CD4-positive, alpha-beta T cell treated with Interleukin-6 for 4 hours (primary cell): Measurements from ENCODE around the gene EPS8L1.
A peak's percentile ranks its signal among the peaks of the same experiment; 100 is the strongest.
"Not testable (repeated sequence)": the region's sequence is repeated elsewhere in the genome, so short reads cannot be mapped to it uniquely, and the experiment has no call there.

Source experiments
- DNase-seq: peaks from one replicate; pipeline ENCODE4 v3.0.0-alpha.2; 2020; ENCODE audit warnings: mixed read lengths

The EPS8L1 gene

DNA sequence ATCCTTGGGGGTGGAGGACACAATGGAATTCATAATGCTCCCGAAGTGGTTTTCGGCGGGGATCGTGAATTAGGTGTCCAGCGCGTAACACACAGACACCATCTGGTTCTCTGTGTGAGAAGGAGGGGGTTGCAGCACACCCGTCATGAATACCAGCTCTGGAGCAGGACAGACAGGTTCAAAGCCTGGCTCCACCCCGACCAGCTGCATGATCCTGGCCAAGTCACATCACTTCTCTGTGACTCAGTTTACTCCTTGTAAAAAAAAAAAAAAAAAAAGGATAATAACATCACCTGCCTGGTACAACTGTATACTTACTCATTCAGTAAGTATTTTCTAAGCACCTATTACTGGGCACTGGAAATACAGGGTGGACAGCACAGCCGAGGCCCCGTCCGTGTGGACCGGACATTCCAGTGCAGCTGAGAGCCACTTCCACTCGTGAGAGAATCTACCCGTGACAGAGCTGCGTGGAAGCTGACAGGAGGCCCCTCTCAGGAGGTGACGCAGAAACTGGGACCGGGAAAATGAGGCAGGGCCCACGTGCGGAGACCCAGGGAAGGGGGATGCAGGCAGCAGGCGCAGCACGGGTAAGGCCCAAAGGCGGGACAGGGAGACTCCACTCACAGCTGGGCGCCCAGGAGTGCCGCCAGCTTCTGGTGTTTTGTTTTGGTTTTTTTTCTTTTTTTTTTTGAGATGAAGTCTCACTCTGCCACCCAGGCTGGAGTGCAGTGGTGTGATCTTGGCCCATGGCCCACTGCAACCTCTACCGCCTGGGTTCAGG is 24.7 kb upstream of the EPS8L1 start:
- no peak for DNase-seq

DNA sequence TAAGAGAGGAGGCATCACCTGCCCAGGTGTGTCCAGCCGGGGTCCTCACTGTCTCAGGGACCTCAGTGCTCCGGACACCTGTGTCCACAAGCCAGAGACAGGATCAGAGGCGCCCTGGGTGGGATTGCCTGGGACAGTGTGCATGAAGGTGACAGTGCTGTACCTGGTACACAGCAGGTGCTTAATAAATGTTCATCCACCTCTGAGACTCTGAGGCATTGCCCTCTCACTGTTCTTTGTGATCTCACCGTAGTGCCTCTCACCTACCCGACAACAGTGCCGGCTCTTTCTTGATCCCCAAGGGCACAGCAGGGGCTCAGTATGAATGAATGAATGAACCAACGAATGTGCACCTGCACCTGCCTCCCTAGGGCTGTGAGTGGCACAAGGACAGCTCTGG is 21.9 kb upstream of the EPS8L1 start:
- DNase-seq = no peak

DNA sequence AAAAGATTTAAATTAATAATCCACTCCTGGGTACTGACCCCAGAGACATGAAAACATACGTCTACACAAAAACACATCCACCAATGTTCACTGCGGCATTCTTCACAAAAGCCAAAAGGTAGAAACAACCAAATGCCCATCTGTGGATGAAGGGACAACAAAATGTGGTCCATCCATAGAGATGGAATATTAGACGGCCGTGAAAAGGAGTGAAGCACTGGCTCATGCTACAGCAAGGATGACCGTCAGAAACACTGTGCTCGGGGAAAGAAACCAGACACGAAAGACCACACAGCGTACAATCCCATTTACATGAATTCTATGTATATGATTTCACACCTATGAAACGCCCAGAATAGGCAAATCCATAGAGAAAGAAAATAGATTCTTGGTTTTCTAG is 18.8 kb upstream of the EPS8L1 start:
- DNase-seq = no peak

DNA sequence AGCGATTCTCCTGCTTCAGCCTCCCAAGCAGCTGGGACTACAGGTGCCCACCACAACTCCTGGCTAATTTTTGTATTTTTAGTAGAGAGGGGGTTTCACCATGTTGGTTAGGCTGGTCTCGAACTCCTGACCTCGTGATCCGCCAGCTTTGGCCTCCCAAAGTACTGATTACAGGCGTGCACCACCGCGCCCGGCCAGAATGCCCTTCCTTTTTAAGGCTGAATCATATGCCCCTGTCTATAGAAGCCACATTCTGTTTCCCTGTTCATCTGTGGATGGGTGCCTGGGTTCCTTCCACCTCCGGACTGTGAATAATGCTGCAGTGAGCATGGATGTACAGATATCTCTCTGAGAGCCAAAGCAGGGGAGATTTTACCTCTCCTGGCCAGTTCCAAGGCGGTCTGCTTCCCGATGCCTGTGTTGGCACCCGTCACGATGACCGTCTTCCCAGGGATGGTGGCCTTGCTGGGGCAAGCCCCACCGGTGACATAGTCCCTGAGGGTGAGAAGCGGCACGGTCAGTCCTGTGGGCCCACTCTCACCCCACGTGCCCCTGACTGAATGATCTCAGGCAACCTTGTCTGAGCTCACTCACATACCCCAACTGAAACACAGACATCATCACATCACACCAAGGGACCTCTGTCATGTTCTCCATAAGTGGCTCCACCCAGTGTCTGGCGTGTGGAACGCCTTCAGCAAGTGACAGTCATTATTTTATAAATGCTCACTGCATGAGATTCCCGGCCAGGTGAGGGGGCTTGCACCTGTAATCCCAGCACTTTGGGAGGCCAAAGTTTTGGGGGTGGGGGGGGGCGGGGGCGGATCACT is 16.7 kb upstream of the EPS8L1 start:
- no peak for DNase-seq

DNA sequence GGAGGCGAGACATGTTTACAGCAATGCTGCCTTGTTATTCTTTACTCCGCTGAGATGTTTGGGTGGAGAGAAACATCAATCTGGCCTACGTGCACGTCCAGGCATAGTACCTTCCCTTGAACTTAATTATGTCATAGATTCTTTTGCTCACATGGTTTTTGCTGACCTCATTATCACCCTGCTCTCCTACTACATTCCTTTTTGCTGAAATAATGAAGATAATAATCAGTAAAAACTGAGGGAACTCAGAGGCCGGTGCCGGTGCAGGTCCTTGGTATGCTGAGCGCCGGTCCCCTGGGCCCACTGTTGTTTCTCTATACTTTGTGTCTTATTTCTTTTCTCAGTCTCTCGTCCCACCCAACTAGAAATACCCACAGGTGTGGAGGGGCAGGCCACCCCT is 15.4 kb upstream of the EPS8L1 start:
- DNase-seq = not testable (repeated sequence)

DNA sequence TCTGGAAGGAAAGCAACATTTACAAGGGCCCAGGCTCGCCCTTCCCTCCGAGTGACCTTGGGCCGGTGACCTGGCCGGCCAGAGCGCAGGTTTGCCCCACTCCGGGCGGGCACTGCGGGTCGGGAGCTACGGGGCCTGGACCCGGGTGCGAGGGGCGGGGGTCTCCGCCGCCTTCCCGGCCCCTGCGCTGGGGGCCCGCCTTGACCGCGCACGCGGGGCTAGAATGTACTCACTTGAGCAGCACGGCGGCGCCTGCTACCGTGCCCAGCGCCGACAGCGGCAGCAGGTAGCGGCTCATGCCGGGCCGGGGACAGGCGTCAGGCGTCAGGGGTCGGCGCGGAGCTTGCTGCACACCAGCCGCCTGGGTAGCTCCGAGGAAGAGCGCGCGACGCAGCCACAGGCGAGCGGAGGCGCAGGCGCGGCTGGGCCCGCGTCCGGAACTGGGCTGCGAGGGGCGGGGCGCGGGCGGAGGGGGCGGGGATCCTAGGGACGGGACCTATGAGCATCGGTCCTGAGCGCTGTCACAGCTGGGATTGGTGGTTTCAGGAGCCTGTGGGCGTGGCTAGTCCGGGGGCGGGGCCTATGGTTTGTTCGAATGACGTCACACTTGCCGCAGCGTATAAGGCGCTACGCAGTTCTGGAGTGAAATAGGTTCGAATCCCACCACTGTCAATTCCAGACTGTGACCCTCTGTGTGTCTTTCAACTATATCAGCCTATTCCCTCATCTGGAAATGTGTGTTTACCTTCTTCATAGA is 12.8 kb upstream of the EPS8L1 start, which contains the start of gene RDH13:
TSS of gene RDH13 (minus strand) at position 414 of the 757 bp plus-strand sequence. CDS start at position 298, 116 bp downstream.
- peak; percentile 94 for DNase-seq

DNA sequence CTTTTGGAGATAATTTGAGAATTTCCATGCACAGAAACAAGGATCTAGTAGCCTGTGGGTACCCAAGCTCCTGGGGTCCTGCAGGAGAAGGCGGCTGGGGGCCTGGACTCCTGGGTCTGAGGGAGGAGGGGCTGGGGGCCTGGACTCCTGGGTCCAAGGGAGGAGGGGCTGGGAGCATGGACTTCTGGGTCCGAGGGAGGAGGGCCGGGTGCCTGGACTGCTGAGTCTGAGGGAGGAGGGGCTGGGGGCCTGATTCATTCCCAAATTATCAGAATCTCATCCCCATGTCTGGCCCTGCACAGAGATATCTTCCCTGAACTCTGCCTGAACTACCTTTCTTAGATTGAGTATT is 12.2 kb upstream of the EPS8L1 start:
- DNase-seq = no peak

DNA sequence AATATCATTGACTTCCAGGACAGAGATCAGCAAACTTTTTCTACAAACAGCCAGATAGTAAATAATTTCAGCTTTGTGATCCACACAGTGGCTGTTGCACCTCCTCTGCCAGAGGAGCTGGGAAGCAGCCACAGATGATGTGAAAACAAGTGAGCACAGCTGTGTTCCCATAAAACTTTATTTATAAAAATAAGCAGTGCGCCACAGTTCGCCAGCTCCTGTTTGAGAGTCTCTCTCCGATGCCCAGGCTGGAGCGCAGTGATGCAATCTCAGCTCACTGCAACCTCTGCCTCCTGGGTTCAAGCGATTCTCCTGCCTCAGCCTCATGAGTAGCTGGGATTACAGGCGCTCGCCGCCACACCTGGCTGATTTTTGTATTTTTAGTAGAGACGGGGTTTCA is 10.2 kb upstream of the EPS8L1 start:
- not testable (repeated sequence) for DNase-seq

DNA sequence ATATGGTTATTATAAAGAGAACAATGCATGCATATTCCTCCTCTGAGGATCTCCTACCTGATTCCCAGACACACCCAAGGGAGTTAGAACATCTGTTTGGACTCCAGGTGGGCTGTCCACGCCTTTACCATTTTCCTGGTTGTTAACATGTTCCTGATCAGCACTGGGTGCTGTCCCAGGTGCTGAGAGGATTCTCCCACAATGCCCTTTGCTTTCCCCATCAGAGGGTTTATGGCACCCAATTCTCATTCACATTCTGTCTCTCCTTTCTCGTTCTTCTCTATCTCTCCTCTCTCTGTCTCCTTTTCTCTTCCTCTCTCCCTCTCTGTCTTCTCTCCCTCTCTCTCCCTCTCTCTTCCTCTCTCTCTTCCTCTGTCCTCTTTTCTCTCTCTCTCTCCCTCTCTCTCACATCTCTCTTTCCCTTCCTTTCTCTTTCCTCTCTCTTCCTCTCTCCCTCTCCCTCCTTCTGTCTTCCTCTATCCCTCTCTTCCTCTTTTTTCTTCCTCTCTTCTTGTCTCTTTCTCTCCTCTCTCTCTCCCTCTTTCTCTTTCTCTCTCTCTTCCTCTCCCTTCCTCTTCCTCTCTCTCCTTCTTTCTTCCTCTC is 9.5 kb upstream of the EPS8L1 start:
- no peak for DNase-seq

DNA sequence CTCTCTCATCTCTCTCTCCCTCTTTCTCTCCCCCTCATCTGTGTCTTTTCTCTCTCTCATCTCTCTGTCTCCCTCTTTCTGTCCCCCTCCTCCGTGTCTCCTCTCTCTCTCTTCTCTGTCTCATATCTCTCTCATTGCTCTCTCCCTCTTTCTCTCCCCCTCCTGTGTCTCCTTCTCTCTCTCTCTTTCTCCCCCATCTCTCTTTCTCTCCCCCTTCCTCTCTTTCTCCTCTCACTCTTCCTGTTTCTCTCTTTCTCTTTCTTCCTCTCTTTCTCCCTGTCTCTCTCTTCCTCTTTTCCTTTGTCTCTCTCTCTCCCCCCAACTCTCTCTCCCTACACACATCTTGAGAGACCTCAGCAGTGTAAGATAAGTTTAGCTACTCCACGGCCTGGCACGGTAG is 7.8 kb upstream of the EPS8L1 start:
- no peak for DNase-seq

DNA sequence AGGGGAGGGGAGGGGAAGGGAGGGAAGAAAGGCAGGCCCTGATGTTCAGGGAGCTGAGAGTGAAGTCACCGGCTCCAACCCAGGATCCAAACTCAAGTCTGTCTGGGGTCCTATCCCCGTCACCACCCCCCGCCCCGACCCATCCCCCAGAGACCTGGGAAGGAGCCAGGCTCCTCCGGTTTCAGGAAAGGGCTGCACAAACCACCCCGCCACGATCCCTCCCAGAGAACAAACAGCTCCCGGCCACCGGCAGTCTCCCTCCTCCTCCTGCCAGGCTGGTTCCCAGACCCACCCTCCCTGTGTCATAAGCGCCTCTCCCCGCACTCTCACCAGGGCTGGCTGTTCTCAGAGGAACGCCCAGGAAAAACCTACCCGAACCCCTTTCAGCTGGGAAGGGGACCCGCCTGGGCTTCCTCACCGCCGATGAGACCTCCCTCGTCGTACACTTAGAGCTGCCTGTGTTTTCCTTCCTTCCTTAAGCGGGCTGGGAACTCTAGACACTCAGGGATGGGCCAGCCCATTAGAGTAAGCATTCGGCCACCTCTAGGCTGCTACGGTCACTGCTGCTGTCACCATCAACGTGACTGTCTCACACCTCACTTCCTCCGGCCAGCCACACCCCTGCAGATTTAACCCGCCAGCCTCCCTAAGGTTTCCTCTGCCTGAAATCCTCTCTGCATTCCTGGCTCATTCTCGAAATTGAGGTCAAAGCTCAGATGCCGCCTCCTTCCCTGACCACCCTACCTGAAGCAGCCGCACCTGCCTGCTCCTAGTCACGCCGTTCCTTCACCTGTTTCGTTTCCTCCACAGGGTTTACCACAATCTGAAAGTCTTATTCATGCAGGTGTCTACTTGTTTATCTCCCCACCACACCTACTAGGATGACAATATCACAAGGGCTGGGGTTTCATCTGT is 6.5 kb upstream of the EPS8L1 start:
- DNase-seq = no peak

DNA sequence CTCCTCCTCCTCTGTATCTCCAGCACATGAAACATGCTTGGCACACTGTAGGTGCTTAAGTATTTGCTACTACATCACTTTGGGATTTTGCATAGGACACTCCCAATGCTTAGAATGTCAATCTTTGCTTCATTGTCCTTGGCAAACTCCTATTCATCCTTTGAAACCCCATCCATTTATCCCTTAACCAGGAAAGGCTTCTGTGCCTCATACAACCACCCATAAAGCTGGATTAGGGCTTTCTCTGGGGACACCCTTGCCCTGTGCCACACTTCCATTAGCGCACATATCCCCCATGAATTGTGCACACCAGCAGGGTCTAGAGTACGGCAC is 5.8 kb upstream of the EPS8L1 start:
- DNase-seq = no peak

DNA sequence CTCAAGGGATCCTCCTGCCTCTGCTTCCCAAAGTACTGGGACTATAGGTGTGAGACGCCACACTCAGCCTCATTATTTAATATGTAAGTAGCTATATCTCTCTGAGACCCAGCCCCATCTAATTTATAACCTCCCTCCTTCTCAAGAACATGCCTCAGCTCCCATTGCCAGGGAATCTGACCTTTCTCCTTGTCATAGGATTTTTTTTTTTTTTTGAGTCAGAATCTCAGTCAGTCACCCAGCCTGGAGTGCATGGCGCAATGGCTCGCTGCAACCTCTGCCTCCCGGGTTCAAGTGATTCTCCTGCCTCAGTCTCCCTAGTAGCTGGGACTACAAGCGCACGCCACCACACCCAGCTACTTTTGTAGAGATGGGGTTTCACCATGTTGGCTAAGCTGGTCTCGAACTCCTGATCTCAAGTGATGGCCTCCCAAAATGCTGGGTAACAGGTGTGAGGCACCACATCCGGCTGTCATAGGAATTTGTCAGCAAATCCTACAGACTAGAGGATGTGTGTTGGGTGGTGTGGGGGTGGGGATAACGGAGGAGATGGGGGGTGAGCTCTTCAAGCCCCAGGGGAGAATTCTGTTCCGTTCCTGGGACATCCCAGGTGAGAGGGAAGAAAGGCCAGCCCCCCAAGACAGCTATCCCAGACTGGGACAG is 5.1 kb upstream of the EPS8L1 start:
- DNase-seq = no peak

DNA sequence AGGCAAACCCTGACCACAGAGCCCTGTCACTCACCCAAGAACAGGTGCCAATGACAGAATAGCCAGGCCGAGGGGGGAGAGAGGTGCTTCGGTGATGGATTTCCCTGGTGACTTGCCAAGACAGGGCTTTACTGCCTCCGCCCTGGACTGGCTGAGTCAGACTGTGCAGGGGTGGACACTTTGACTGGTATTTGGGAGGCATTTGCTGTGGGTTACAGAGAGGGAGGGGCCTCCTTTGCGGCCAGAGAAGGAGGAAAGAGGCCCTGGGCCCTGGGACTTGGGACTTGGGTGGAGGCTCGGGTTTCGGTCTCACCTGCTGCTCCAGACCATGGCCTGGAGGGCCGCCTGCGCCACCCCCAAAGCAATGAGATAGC is 4.6 kb upstream of the EPS8L1 start:
- no peak for DNase-seq

DNA sequence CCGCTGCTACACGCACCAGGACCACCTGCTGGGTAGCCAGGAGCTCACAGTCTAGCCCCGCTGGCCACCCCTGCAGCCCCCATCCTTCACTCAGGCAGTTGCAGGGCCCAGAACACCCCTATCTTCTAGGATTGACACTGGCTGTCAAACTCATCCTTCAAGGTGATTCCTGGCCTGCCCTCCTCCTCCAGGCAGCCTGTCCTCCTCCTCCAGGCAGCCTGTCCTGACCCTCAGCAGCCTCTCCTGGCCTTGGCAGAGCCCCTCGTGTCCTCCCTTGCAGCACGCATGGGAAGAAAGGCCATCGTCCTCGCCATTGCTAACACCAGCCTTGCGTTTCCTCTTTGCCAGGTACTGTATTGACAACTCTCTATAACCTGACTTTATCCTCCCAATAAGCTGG is 3.8 kb upstream of the EPS8L1 start:
- DNase-seq = no peak

DNA sequence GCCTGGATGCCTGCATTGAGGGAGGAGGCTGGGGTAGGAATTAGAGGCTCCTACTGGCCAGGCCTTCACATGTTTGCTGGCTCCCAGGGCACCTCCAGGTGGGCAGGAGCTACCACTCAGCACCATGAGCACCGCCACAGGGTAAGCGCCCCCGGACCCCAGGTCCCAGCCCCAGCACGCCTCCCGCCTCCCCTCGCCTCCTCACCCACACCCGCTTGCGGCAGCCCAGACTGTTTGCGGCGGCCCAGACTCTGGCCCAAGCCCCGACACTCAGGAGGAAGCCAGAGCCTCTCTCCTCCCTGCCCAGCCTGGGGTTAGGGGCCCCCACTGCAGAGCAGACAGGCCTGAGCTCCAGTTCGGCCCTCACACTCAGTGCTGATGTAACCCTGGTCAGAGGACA is 652 bp downstream of the EPS8L1 start:
- no peak for DNase-seq

DNA sequence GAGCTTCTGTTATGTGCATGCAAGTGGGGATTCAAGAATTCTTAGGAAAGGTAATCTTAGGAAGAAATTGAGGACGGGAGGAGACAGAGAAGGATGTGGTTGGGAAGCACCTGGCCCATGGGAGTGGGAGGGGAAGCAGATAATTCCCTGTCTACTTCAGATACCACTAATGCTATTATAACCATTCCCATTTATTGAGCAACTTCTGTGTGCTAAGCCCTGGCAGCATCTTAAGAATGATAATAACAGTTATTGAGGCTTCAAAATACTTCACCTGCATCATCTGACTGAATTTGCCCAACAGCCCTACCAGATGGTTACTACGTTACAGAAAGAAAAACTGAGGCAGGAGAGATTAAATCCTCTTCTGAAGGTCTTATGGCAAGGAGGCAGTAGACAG is 1.4 kb downstream of the EPS8L1 start:
- no peak for DNase-seq

DNA sequence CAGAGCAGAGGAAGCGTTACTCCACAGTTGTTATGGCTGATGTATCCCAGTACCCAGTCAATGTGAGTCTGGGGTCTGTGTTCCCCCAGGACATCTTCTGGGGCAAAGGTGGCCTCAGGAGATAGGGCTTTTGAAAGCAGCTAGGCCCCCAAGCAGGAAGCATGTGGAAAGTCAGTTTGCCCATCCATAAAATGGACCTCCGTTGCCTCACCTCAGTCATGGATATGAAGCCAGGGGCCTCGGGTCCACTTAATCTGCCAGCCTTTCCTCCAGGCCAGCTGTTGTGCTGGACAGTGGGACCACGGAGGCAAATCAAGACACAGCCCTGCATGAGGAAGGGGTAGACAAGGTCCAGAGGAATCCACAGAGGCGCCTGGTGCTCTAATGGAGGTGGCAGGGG is 3.3 kb downstream of the EPS8L1 start:
- DNase-seq = no peak

DNA sequence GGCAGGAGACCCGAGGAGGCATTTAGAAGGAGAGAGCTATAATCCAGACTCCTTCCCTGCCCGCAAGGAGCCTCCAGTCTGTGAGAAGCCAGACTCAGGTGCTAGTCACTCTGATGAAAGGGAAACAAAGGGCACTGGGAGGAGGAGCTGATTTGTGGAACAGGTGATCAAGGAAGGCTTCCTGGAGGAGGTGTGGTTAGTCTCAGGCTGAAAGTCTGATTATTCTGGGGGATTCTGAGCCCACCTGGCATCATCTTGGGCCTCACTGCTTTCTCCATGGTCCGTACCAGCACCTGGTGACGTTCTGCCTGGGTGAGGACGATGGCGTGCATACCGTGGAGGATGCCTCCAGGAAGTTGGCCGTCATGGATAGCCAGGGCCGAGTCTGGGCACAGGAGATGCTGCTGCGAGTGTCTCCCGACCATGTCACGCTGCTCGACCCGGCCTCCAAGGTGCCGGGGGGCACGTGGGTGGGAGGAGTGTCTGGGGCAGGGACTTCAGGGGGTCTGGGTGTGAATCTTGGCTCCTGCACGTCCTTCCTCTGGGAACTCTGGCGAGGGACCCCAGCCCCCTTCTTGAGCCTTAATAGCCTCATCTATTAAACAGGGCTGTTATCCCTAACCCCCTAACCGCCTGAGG is 3.9 kb downstream of the EPS8L1 start:
- no peak for DNase-seq

DNA sequence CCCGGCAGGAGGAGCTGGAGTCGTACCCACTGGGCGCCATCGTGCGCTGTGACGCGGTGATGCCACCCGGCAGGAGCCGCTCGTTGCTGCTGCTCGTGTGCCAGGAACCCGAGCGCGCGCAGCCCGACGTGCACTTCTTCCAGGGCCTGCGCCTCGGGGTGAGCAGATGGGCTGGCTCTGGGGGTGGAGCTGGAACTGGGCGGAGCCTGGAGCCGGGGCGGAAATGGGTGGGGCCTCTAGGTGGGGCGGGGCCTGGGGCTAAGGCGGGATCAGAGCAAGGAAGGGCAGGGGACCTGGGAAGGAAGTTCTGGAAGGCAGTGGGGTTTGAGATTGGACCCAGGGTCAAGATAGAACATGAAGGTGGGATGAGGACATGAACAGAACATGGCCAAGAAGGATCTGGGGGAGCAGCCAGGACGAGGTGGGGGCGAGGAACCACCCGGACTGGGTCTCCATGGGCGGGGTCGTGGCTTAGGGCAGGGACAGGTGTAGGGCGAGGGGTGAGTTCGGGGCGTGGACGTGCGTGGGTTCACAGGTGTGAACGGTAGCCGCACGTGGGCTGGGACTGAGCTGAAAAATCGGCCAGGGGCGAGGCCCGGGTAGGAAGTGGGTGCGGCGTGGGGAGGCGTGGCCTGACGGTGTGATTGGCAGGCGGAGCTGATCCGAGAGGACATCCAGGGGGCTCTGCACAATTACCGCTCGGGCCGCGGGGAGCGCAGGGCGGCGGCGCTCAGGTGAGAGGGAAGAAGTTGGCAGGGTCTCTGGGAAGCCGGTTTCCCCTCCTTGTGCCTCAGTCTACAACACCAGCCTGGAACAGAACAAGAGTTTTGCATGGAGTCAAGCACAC is 4.7 kb downstream of the EPS8L1 start:
- DNase-seq = peak; percentile 56
